ENCODE measurements around the gene CEP170.
"Not testable (repeated sequence)": the region's sequence is repeated elsewhere in the genome, so short reads cannot be mapped to it uniquely, and the experiment has no call there.

CEP170 gene

GRCh38 chr1:243173758-243174369 lies 81.2 kb downstream of the CEP170 start:
- not testable (repeated sequence) for DNase-seq (ENCODE audit: low spot score)

GRCh38 chr1:243164911-243165310 lies 90.2 kb downstream of the CEP170 start:
- not testable (repeated sequence) for DNase-seq (ENCODE audit: low spot score)

- not testable (repeated sequence) for DNase-seq (ENCODE audit: low spot score)
Observed at GRCh38 chr1:243150906-243151305, 104.2 kb downstream of the CEP170 start.

- DNase-seq (ENCODE audit: low spot score): not testable (repeated sequence)
Observed at GRCh38 chr1:243149120-243149519, 106.0 kb downstream of the CEP170 start.

- not testable (repeated sequence) for DNase-seq (ENCODE audit: low spot score)
Observed at GRCh38 chr1:243147351-243147750, 107.7 kb downstream of the CEP170 start.

GRCh38 chr1:243140498-243140897 lies 114.6 kb downstream of the CEP170 start:
- DNase-seq (ENCODE audit: low spot score): not testable (repeated sequence)

GRCh38 chr1:243122876-243123409 lies 132.1 kb downstream of the CEP170 start:
- not testable (repeated sequence) for DNase-seq (ENCODE audit: low spot score)

GRCh38 chr1:243121939-243122338 lies 133.1 kb downstream of the CEP170 start:
- not testable (repeated sequence) for DNase-seq (ENCODE audit: low spot score)

- DNase-seq (ENCODE audit: low spot score): not testable (repeated sequence)
Observed at GRCh38 chr1:243118601-243119322, 136.3 kb downstream of the CEP170 start.

GRCh38 chr1:243116187-243116586 lies 138.9 kb downstream of the CEP170 start:
- DNase-seq (ENCODE audit: low spot score): not testable (repeated sequence)

GRCh38 chr1:243114769-243115168 lies 140.3 kb downstream of the CEP170 start:
- not testable (repeated sequence) for DNase-seq (ENCODE audit: low spot score)

- DNase-seq (ENCODE audit: low spot score): not testable (repeated sequence)
Observed at GRCh38 chr1:243114059-243114713, 140.9 kb downstream of the CEP170 start.

GRCh38 chr1:243107171-243107570 lies 147.9 kb downstream of the CEP170 start:
- not testable (repeated sequence) for DNase-seq (ENCODE audit: low spot score)

GRCh38 chr1:243105652-243106332 lies 149.3 kb downstream of the CEP170 start:
- not testable (repeated sequence) for DNase-seq (ENCODE audit: low spot score)

- DNase-seq (ENCODE audit: low spot score): not testable (repeated sequence)
Observed at GRCh38 chr1:243105104-243105503, 150.0 kb downstream of the CEP170 start.

- DNase-seq (ENCODE audit: low spot score): not testable (repeated sequence)
Observed at GRCh38 chr1:243104452-243104851, 150.6 kb downstream of the CEP170 start.

- DNase-seq (ENCODE audit: low spot score): not testable (repeated sequence)
Observed at GRCh38 chr1:243101551-243102050, 153.5 kb downstream of the CEP170 start.

- DNase-seq (ENCODE audit: low spot score): not testable (repeated sequence)
Observed at GRCh38 chr1:243087368-243087767, 167.7 kb downstream of the CEP170 start.
